GM12865 (cell line): ENCODE measurements around the gene BMPER.

Experiments used
- DNase-seq: peaks from one replicate; pipeline ENCODE4 v3.0.0; 2010; ENCODE audit warnings: low read depth
- H3K4me3 ChIP-seq: 2 replicates; pipeline ENCODE4 v1.5.1; 2011; ENCODE audit warnings: mild to moderate bottlenecking, low read depth, low read length, control low read depth
- CTCF ChIP-seq: IDR thresholded peaks from 2 replicates; pipeline ENCODE4 v1.5.1; 2011; ENCODE audit warnings: low read length, control low read depth, low read depth, inconsistent platforms; ENCODE audit not compliant: insufficient read depth; ENCODE audit errors: missing control alignments

The BMPER gene

GRCh38 chr7:33902746-33903145, 2.6 kb upstream of the BMPER start:
- TF ChIP-seq CTCF = no peak
- DNase-seq = no peak
- H3K4me3 ChIP-seq = no peak overlapping the region

- H3K4me3 ChIP-seq = no peak overlapping the region
- TF ChIP-seq CTCF = no peak
- DNase-seq = no peak
Measured at GRCh38 chr7:33903791-33904680, 1.3 kb upstream of the BMPER start.

- no peak overlapping the region; the same call in 1 of the 2 replicates for H3K4me3 ChIP-seq
- TF ChIP-seq CTCF = no peak
- peak; percentile 11 for DNase-seq
Measured at GRCh38 chr7:33904681-33905388, 504 bp upstream of the BMPER start.

- TF ChIP-seq CTCF = no peak
Measured at GRCh38 chr7:33906697-33907096, 1.4 kb downstream of the BMPER start.

GRCh38 chr7:33907625-33908024, 2.3 kb downstream of the BMPER start:
- DNase-seq = no peak
- TF ChIP-seq CTCF = no peak
- no peak overlapping the region for H3K4me3 ChIP-seq

More at GRCh38 chr7:33906697-33907096, 1.4 kb downstream of the BMPER start:
- DNase-seq = no peak
- no peak overlapping the region for H3K4me3 ChIP-seq

- DNase-seq = no peak
- no peak for TF ChIP-seq CTCF
- no peak overlapping the region for H3K4me3 ChIP-seq
Measured at GRCh38 chr7:33909318-33909717, 4.0 kb downstream of the BMPER start.
